Body of pancreas (tissue), 4 donors: ENCODE data around the gene DAB2IP.

Source experiments
- POLR2A ChIP-seq, 3 donors: fragments of 450-650 bp; IDR thresholded peaks; one replicate each; pipeline ENCODE4 v1.6.1; 2016; ENCODE audit warnings: antibody characterized with exemption in 3 of 3, mild to moderate bottlenecking in 2 of 3
- TF ChIP-seq, protein P1 (sequence below), 7 experiments: fragments of 450-650 bp in 4 of 7; fragments of 200-600 bp in 3 of 7; sonication (generic) in 3 of 7; IDR thresholded peaks; one replicate each; pipeline ENCODE4 v1.5.1; 2016 to 2019; ENCODE audit warnings: antibody characterized with exemption in 7 of 7

- TF ChIP-seq, protein P1, sequence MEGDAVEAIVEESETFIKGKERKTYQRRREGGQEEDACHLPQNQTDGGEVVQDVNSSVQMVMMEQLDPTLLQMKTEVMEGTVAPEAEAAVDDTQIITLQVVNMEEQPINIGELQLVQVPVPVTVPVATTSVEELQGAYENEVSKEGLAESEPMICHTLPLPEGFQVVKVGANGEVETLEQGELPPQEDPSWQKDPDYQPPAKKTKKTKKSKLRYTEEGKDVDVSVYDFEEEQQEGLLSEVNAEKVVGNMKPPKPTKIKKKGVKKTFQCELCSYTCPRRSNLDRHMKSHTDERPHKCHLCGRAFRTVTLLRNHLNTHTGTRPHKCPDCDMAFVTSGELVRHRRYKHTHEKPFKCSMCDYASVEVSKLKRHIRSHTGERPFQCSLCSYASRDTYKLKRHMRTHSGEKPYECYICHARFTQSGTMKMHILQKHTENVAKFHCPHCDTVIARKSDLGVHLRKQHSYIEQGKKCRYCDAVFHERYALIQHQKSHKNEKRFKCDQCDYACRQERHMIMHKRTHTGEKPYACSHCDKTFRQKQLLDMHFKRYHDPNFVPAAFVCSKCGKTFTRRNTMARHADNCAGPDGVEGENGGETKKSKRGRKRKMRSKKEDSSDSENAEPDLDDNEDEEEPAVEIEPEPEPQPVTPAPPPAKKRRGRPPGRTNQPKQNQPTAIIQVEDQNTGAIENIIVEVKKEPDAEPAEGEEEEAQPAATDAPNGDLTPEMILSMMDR (IDR thresholded peaks at IDR 0.05): no peak
- TF ChIP-seq POLR2A (IDR thresholded peaks at IDR 0.05): no peak
Measured at GRCh38 chr9:121663591-121663990, 12.2 kb downstream of the DAB2IP start.
